Mesothelial cell of epicardium (in vitro differentiated cells): ENCODE data around the gene HHATL. TPM values are rescaled to one million over a fixed set of nuclear protein-coding genes. Genes with fewer than 3 reads are reported as not detected.

Source experiments
- DNase-seq, 2 experiments: peaks; one replicate each; pipeline ENCODE4 v3.0.0; 2021; ENCODE audit warnings: low spot score in 2 of 2; ENCODE audit not compliant: unreplicated experiment in 2 of 2
- H3K27ac Mint-ChIP-seq: 2 replicates; pipeline ENCODE4 v1.8.0; 2021; ENCODE audit warnings: mixed read lengths
- H3K27me3 Mint-ChIP-seq: 2 replicates; pipeline ENCODE4 v1.8.0; 2021; ENCODE audit warnings: low read depth, mixed read lengths
- H3K36me3 Mint-ChIP-seq: 2 replicates; pipeline ENCODE4 v1.8.0; 2021; ENCODE audit warnings: mixed read lengths
- H3K4me1 Mint-ChIP-seq: 2 replicates; pipeline ENCODE4 v1.8.0; 2021; ENCODE audit warnings: mixed read lengths
- H3K4me3 Mint-ChIP-seq: 2 replicates; pipeline ENCODE4 v1.8.0; 2021; ENCODE audit warnings: mild to moderate bottlenecking, moderate library complexity, mixed read lengths
- H3K9me3 Mint-ChIP-seq: 2 replicates; pipeline ENCODE4 v1.8.0; 2021; ENCODE audit warnings: mixed read lengths
- CTCF ChIP-seq: fragments of 200-600 bp; sonication (generic); IDR thresholded peaks from one replicate; pipeline ENCODE4 v1.5.0; 2021; ENCODE audit warnings: antibody characterized with exemption; ENCODE audit not compliant: unreplicated experiment
- total RNA-seq: library from RNA; stranded (reverse); gene quantifications from 3 replicates; pipeline ENCODE4 v1.2.1, GENCODE V29; 2021

HHATL gene
- total RNA-seq, 1 donor from 2014 or later = not detected

DNA sequence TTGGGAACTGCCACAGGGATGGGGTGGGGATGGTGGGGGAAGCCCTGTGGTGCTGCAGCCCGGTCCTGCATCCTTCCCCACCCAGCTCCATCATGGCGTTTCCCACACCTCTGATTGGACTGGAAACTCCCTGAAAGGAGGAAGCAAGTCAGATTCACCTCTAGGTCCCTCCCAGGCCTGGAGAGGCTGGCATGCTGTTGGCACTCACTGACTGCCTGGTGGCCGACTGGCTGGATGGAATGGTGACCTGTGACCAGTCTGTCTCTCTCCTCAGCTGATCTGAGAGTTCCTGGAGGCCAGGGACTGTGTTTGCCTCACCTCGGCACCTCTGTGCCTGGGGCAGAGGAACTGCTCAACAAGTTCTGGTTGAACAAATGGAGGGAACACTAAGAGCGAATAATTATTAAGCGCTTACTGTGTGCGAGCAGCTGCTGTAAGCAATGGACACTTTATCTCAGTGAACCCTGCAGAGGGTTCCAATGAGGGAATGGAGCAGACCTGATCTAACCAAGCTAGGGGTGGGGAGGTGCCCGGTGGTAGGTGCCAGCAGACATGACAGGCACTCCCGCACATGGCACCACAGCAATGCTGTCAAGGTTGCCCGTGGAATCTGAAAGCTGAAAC lies 3.5 kb upstream of the HHATL start:
- Mint-ChIP-seq H3K27me3 (peaks cover 35% of the 10 kb centered on the region), H3K4me1 (no peaks in the 10 kb centered on the region), H3K4me3 (no peak overlapping the region), H3K36me3 (no peaks in the 10 kb centered on the region), H3K27ac (no peak overlapping the region), H3K9me3 (no peaks in the 10 kb centered on the region)
- DNase-seq = peak in 1 of 2 experiments; percentile 31
- no peak for TF ChIP-seq CTCF

- no peaks in the 10 kb centered on the region for H3K36me3 Mint-ChIP-seq
- H3K4me1 Mint-ChIP-seq = no peaks in the 10 kb centered on the region
- peaks cover 35% of the 10 kb centered on the region for H3K27me3 Mint-ChIP-seq
- H3K4me3 Mint-ChIP-seq = no peak overlapping the region
- H3K27ac Mint-ChIP-seq = no peak overlapping the region
- H3K9me3 Mint-ChIP-seq = no peaks in the 10 kb centered on the region
- no peak for TF ChIP-seq CTCF
- DNase-seq = peak; percentile 14 to 30
Measured at GRCh38 chr3:42705058-42705767, 2.6 kb upstream of the HHATL start.

DNA sequence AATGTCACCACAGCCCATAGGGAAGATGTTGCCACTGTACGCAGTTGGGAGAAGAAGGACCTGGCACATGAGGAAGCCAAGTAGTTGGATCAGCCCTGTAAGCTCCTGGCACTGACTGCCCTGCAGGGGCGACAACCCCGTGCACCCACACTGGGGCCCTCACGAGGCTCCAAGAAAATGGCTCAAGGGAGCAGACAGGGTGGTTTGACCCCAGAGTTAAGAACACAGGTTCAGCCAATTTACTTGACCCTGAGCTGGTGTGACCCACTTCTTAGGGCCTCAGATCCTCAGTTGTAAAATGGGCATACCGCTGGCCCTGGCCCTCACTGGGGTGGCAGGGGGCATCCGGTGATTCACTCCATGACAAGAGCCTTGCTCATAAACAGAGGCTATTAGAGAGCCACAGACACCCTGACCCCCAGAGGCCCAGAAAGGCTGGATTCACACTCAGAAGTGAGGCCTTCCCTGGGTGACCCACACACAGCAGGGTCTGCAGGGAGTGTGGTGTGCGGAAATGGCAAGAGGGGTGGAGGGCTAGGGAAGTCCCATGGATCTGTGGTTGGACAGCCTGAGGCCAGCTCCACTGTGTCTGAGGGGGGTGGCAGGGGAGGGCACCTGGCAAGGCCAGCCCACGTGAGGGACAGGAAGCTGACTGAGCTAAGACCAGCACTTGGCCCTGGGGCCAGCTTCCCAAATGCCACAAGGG lies 1.7 kb upstream of the HHATL start:
- no peaks in the 10 kb centered on the region for H3K4me1 Mint-ChIP-seq
- no peaks in the 10 kb centered on the region for H3K9me3 Mint-ChIP-seq
- TF ChIP-seq CTCF = no peak
- H3K4me3 Mint-ChIP-seq = no peak overlapping the region
- H3K36me3 Mint-ChIP-seq = no peaks in the 10 kb centered on the region
- peak in 1 of 2 experiments; percentile 33 for DNase-seq
- H3K27me3 Mint-ChIP-seq = peaks cover 32% of the 10 kb centered on the region
- no peak overlapping the region for H3K27ac Mint-ChIP-seq

GRCh38 chr3:42703695-42704025 lies 1.1 kb upstream of the HHATL start:
- peak in 1 of 2 experiments; percentile 22 for DNase-seq

More at GRCh38 chr3:42703695-42704025, 1.1 kb upstream of the HHATL start:
- H3K4me1 Mint-ChIP-seq = no peaks in the 10 kb centered on the region
- no peaks in the 10 kb centered on the region for H3K36me3 Mint-ChIP-seq
- no peak for TF ChIP-seq CTCF
- peaks cover 26% of the 10 kb centered on the region for H3K27me3 Mint-ChIP-seq
- no peak overlapping the region for H3K27ac Mint-ChIP-seq
- no peaks in the 10 kb centered on the region for H3K9me3 Mint-ChIP-seq
- H3K4me3 Mint-ChIP-seq = no peak overlapping the region
